K562 (cell line): Measurements from ENCODE around the gene DCDC2. TPM values are rescaled to one million over a fixed set of nuclear protein-coding genes. Genes with fewer than 3 reads are reported as not detected.

Experiments
- BCOR ChIP-seq: fragments of 450-650 bp; IDR thresholded peaks from 2 replicates; pipeline ENCODE4 v1.6.1; 2016
- POLR2B ChIP-seq: fragments of 450-650 bp; IDR thresholded peaks from 2 replicates; pipeline ENCODE4 v1.6.1; 2018; ENCODE audit warnings: low read depth; ENCODE audit not compliant: partially characterized antibody
- ZFPM2 ChIP-seq: fragments of 250-450 bp; sonication (Bioruptor Pico); IDR thresholded peaks from 2 replicates; pipeline ENCODE4 v1.5.1; 2022; ENCODE audit warnings: mild to moderate bottlenecking
- polyA plus RNA-seq, 8 experiments: library from polyadenylated mRNA; depleted of rRNA in 4 of 8; stranded (reverse) in 5 of 8; unstranded in 3 of 8; fragments of >200 nt; fragmentation: Nextera tagmentation in 2 of 8; fragmentation: Illumina TruSeq in 1 of 8; extraction: Ambion mirVana in 2 of 8; extraction: Trizol in 1 of 8; gene quantifications; 2 replicates each; pipeline versions ENCODE4 v1.2.1 to v1.2.3, GENCODE V29; 2011 to 2014; ENCODE audit warnings: inconsistent platforms in 1 of 8, missing spikeins in 1 of 8
- total RNA-seq, 7 experiments: library from RNA; depleted of rRNA in 6 of 7; stranded (reverse); fragments of >200 nt in 6 of 7; fragmentation: Illumina TruSeq in 2 of 7; extraction: Trizol in 2 of 7; gene quantifications; 2 replicates each; pipeline versions ENCODE4 v1.2.1 to v1.2.3, GENCODE V29; 2011 to 2021; ENCODE audit warnings: low replicate concordance in 1 of 7
- TF ChIP-seq, protein P1 (sequence below): fragments of 250-450 bp; sonication (Bioruptor Pico); IDR thresholded peaks from 2 replicates; pipeline ENCODE4 v1.5.0; 2021; ENCODE audit warnings: mild to moderate bottlenecking, borderline replicate concordance
- TF ChIP-seq, protein P2 (sequence below): fragments of 150-350 bp; IDR thresholded peaks from 2 replicates; pipeline ENCODE4 v1.6.1; 2014; ENCODE audit warnings: low read depth, mild to moderate bottlenecking, low read length, borderline replicate concordance

The DCDC2 gene
- total and polyA plus RNA-seq, 9 of the 15 experiments (the other 6 are each of a cell fraction or from before 2014, with no cell fraction given) = 0.04 TPM; not detected in 8

DNA sequence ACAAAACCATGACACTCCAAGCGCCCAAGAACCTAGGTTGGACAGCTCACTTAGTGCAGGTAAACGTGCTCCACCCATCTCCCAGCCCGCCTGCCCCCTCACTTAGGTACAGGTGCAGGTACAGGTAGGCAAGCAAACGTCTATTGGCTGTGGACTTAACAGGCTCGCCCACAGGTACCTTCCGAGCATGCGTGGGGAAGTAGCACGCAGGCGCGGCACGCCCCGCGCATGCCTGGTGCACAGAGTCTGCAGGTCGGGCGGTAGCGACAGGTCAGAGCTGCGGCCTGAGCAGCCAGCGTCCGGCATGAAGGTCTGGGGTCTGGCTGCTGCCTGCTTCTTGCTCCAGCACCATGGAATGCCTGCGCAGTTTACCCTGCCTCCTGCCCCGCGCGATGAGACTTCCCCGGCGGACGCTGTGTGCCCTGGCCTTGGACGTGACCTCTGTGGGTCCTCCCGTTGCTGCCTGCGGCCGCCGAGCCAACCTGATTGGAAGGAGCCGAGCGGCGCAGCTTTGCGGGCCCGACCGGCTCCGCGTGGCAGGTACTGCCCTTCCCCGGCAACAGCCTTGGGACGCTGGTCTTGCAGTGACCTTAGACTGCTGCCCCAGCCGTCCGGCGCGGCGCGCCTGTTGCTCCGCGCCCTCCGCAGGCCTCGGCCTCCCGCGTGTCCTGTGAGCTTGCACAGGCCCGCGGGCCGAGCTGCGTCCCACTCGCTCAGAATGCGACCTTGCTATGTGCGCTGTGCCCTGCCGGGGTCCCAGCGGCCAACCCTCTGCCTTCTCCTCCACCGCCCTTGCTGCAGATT lies 45.0 kb upstream of the DCDC2 start, which contains the start of gene MRS2 (continued):
- TF ChIP-seq, protein P1, sequence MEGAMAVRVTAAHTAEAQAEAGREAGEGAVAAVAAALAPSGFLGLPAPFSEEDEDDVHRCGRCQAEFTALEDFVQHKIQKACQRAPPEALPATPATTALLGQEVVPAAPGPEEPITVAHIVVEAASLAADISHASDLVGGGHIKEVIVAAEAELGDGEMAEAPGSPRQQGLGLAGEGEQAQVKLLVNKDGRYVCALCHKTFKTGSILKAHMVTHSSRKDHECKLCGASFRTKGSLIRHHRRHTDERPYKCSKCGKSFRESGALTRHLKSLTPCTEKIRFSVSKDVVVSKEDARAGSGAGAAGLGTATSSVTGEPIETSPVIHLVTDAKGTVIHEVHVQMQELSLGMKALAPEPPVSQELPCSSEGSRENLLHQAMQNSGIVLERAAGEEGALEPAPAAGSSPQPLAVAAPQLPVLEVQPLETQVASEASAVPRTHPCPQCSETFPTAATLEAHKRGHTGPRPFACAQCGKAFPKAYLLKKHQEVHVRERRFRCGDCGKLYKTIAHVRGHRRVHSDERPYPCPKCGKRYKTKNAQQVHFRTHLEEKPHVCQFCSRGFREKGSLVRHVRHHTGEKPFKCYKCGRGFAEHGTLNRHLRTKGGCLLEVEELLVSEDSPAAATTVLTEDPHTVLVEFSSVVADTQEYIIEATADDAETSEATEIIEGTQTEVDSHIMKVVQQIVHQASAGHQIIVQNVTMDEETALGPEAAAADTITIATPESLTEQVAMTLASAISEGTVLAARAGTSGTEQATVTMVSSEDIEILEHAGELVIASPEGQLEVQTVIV (CRISPR knock-in tag) = no peak
- TF ChIP-seq ZFPM2 (CRISPR knock-in tag) = no peak
- 0 out of 2 replicates have a peak, but pooled peaks have one; percentile 37 for TF ChIP-seq BCOR
- TF ChIP-seq, protein P2, sequence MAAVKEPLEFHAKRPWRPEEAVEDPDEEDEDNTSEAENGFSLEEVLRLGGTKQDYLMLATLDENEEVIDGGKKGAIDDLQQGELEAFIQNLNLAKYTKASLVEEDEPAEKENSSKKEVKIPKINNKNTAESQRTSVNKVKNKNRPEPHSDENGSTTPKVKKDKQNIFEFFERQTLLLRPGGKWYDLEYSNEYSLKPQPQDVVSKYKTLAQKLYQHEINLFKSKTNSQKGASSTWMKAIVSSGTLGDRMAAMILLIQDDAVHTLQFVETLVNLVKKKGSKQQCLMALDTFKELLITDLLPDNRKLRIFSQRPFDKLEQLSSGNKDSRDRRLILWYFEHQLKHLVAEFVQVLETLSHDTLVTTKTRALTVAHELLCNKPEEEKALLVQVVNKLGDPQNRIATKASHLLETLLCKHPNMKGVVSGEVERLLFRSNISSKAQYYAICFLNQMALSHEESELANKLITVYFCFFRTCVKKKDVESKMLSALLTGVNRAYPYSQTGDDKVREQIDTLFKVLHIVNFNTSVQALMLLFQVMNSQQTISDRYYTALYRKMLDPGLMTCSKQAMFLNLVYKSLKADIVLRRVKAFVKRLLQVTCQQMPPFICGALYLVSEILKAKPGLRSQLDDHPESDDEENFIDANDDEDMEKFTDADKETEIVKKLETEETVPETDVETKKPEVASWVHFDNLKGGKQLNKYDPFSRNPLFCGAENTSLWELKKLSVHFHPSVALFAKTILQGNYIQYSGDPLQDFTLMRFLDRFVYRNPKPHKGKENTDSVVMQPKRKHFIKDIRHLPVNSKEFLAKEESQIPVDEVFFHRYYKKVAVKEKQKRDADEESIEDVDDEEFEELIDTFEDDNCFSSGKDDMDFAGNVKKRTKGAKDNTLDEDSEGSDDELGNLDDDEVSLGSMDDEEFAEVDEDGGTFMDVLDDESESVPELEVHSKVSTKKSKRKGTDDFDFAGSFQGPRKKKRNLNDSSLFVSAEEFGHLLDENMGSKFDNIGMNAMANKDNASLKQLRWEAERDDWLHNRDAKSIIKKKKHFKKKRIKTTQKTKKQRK = no peak
- TF ChIP-seq POLR2B = peak; percentile 93
